SK-N-SH (cell line): Measurements from ENCODE around the gene MELTF. TPM values are rescaled to one million over a fixed set of nuclear protein-coding genes. Genes with fewer than 3 reads are reported as not detected.

Experiments used
- CTCF ChIA-PET: fragments of 300-600, 350-600 bp; formaldehyde crosslinking; extraction: SDS; loops from one replicate; lab custom pipeline; 2021; lab: Yijun Ruan, JAX
- POLR2A ChIA-PET: fragments of 350-600 bp; sonication (Branson Sonifier 250); formaldehyde crosslinking; extraction: SDS; loops from one replicate; lab custom pipeline; 2020; ENCODE audit warnings: antibody characterized with exemption, inconsistent platforms; lab: Yijun Ruan, JAX
- DNase-seq: peaks from one replicate; pipeline ENCODE4 v3.0.0; 2012
- H2AFZ ChIP-seq: fragments of 200-600 bp; sonication (generic); 2 replicates; pipeline ENCODE4 v1.8.1; 2016; ENCODE audit warnings: antibody characterized with exemption, mild to moderate bottlenecking, low read depth
- H3F3A ChIP-seq: fragments of 200-600 bp; sonication (generic); replicated peaks from 2 replicates; pipeline ENCODE3; 2016; ENCODE audit warnings: antibody characterized with exemption, mild to moderate bottlenecking; ENCODE audit not compliant: insufficient read depth
- H3K27ac ChIP-seq, 2 experiments: fragments of 200-500 bp in 1 of 2; fragments of 200-600 bp in 1 of 2; sonication (Bioruptor generic) in 1 of 2; sonication (generic), shearing (Covaris generic) in 1 of 2; 2 replicates each; pipeline versions ENCODE4 v1.5.1 to v1.6.1; 2014 to 2016; ENCODE audit warnings: low read depth in 2 of 2, inconsistent platforms in 1 of 2, low read length in 1 of 2, mild to moderate bottlenecking in 1 of 2, mixed read lengths in 1 of 2
- H3K27me3 ChIP-seq: fragments of 200-600 bp; sonication (generic), shearing (Covaris generic); 2 replicates; pipeline ENCODE4 v1.6.1; 2016; ENCODE audit warnings: mixed run types; ENCODE audit not compliant: insufficient read depth
- H3K36me3 ChIP-seq, 2 experiments: fragments of 200-500 bp in 1 of 2; fragments of 200-600 bp in 1 of 2; sonication (Bioruptor generic) in 1 of 2; sonication (generic) in 1 of 2; replicated peaks in 1 of 2; 2 replicates each; pipeline versions ENCODE3 to v1.5.1; 2014 to 2016; ENCODE audit warnings: low read length in 1 of 2, mild to moderate bottlenecking in 1 of 2; ENCODE audit not compliant: insufficient read depth in 2 of 2, control insufficient read depth in 1 of 2
- H3K4me1 ChIP-seq, 2 experiments: fragments of 200-500 bp in 1 of 2; fragments of 200-600 bp in 1 of 2; sonication (Bioruptor generic) in 1 of 2; sonication (generic), shearing (Covaris generic) in 1 of 2; 2 replicates each; pipeline versions ENCODE4 v1.5.1 to v1.6.1; 2014 to 2016; ENCODE audit warnings: low read depth in 1 of 2, low read length in 1 of 2, mixed run types in 1 of 2; ENCODE audit not compliant: insufficient read depth in 2 of 2, control insufficient read depth in 1 of 2
- H3K4me2 ChIP-seq: fragments of 200-600 bp; sonication (generic), shearing (Covaris generic); 2 replicates; pipeline ENCODE4 v1.6.1; 2017; ENCODE audit warnings: mixed run types
- H3K4me3 ChIP-seq, 2 experiments: fragments of 200-500 bp in 1 of 2; fragments of 200-600 bp in 1 of 2; sonication (Bioruptor generic) in 1 of 2; sonication (generic), shearing (Covaris generic) in 1 of 2; 2 replicates each; pipeline versions ENCODE4 v1.5.1 to v1.8.1; 2014 to 2016; ENCODE audit warnings: low read depth in 2 of 2, inconsistent platforms in 1 of 2, low read length in 1 of 2, mild to moderate bottlenecking in 1 of 2, mixed read lengths in 1 of 2, moderate library complexity in 1 of 2
- H3K79me2 ChIP-seq: fragments of 200-600 bp; sonication (generic); 2 replicates; pipeline ENCODE4 v1.8.1; 2017; ENCODE audit warnings: mild to moderate bottlenecking; ENCODE audit not compliant: insufficient read depth
- H3K9ac ChIP-seq: fragments of 200-600 bp; sonication (generic); 2 replicates; pipeline ENCODE4 v1.6.1; 2017; ENCODE audit warnings: mixed run types
- H3K9me2 ChIP-seq: fragments of 200-600 bp; sonication (generic); 2 replicates; pipeline ENCODE4 v1.6.1; 2017; ENCODE audit warnings: mixed run types
- H3K9me3 ChIP-seq: fragments of 200-600 bp; sonication (generic); 2 replicates; pipeline ENCODE4 v1.6.1; 2017; ENCODE audit warnings: mixed run types, mild to moderate bottlenecking, moderate library complexity
- H4K20me1 ChIP-seq: fragments of 200-600 bp; sonication (generic); 2 replicates; pipeline ENCODE4 v1.6.1; 2017; ENCODE audit warnings: mild to moderate bottlenecking, mixed run types; ENCODE audit not compliant: insufficient read depth
- CHD2 ChIP-seq: fragments of 150-350 bp; IDR thresholded peaks from 2 replicates; pipeline ENCODE4 v1.6.1; 2018; ENCODE audit warnings: low read length; ENCODE audit not compliant: partially characterized antibody
- MAX ChIP-seq: IDR thresholded peaks from 2 replicates; pipeline ENCODE4 v1.4.0; 2012; ENCODE audit warnings: low read depth
- NRF1 ChIP-seq: IDR thresholded peaks from 2 replicates; pipeline ENCODE4 v1.6.1; 2012; ENCODE audit warnings: low read depth, mild to moderate bottlenecking, low read length
- SMC3 ChIP-seq: IDR thresholded peaks from 2 replicates; pipeline ENCODE4 v1.6.1; 2012; ENCODE audit warnings: low read depth, low read length, improper control_type of control experiment
- WGBS: methylation state at CpG from one replicate; pipeline ENCODE4 v1.1.6; 2017; ENCODE audit warnings: low lambda C conversion rate; 5-methylcytosine and 5-hydroxymethylcytosine counted together
- polyA plus RNA-seq, 3 experiments: library from polyadenylated mRNA; depleted of rRNA; stranded (reverse); fragments of >200 nt; gene quantifications; 2 replicates each; pipeline ENCODE4 v1.2.3, GENCODE V29; 2012
- TF ChIP-seq, protein P1 (sequence below): IDR thresholded peaks from 2 replicates; pipeline ENCODE4 v1.6.1; 2012; ENCODE audit warnings: mild to moderate bottlenecking, low read depth, low read length, moderate library complexity
- TF ChIP-seq, protein P2 (sequence below): fragments of 150-350 bp; IDR thresholded peaks from 2 replicates; pipeline ENCODE4 v1.6.1; 2016; ENCODE audit warnings: mild to moderate bottlenecking, low read depth, low read length
- TF ChIP-seq, protein P3 (sequence below): fragments of 200-600 bp; sonication (generic); IDR thresholded peaks from 2 replicates; pipeline ENCODE4 v1.6.1; 2017; ENCODE audit warnings: antibody characterized with exemption, mild to moderate bottlenecking, moderate library complexity
- TF ChIP-seq, protein P4 (sequence below): IDR thresholded peaks from 2 replicates; pipeline ENCODE4 v1.4.0; 2012; ENCODE audit warnings: low read depth, borderline replicate concordance

MELTF gene
- polyA plus RNA-seq, 1 of the 3 experiments (the other 2 are of a cell fraction): 32.4 TPM

GRCh38 chr3:197068077-197068476 is 38.5 kb upstream of the MELTF start (continued):
- TF ChIP-seq, protein P1, sequence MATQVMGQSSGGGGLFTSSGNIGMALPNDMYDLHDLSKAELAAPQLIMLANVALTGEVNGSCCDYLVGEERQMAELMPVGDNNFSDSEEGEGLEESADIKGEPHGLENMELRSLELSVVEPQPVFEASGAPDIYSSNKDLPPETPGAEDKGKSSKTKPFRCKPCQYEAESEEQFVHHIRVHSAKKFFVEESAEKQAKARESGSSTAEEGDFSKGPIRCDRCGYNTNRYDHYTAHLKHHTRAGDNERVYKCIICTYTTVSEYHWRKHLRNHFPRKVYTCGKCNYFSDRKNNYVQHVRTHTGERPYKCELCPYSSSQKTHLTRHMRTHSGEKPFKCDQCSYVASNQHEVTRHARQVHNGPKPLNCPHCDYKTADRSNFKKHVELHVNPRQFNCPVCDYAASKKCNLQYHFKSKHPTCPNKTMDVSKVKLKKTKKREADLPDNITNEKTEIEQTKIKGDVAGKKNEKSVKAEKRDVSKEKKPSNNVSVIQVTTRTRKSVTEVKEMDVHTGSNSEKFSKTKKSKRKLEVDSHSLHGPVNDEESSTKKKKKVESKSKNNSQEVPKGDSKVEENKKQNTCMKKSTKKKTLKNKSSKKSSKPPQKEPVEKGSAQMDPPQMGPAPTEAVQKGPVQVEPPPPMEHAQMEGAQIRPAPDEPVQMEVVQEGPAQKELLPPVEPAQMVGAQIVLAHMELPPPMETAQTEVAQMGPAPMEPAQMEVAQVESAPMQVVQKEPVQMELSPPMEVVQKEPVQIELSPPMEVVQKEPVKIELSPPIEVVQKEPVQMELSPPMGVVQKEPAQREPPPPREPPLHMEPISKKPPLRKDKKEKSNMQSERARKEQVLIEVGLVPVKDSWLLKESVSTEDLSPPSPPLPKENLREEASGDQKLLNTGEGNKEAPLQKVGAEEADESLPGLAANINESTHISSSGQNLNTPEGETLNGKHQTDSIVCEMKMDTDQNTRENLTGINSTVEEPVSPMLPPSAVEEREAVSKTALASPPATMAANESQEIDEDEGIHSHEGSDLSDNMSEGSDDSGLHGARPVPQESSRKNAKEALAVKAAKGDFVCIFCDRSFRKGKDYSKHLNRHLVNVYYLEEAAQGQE: no peak
- TF ChIP-seq MAX (no peak), CHD2 (no peak)
- TF ChIP-seq, all 33 proteins: peak for 0

DNA sequence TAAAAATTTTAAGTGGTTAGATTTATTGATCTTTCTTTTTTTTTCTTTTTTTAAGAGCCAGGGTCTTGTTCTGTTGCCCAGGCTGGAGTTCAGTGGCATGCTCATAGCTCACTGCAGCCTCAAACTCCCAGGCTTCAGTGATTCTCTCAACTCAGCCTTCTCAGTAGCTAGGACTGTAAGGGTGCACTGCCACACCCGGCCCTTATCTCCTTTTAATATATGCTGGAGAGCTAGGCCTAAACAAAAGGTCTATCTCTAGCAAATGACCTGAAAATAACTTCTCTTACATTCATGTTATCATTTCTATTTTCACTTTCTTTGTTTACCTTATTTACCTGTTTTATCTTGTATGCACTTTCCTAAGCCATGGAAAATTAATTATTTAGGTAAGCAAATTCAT is 35.2 kb upstream of the MELTF start:
- Histone ChIP-seq H3K4me3 (no peak overlapping the region), H3K79me2 (no peaks in the 10 kb centered on the region), H3K27me3 (no peaks in the 10 kb centered on the region), H3K4me2 (no peak overlapping the region), H3K9me3 (no peaks in the 10 kb centered on the region), H3F3A (no peaks in the 10 kb centered on the region), H3K9me2 (no peaks in the 10 kb centered on the region), H4K20me1 (no peaks in the 10 kb centered on the region), H3K27ac (no peak overlapping the region), H3K9ac (no peak overlapping the region), H2AFZ (no peak overlapping the region), H3K36me3 (peaks cover 55 to 59% of the 10 kb centered on the region in 2 experiments), H3K4me1 (no peaks in the 10 kb centered on the region; a peak in 1 of 4 replicates)
- ChIA-PET POLR2A (no interaction called here), CTCF (interaction anchor here (0.8 to 1.2 kb wide), 2 partner anchors 35 to 572 kb away, joined by 3 to 5 read pairs; partner anchors contain the start of gene MELTF)
- TF ChIP-seq NRF1: no peak
- TF ChIP-seq, protein P2, sequence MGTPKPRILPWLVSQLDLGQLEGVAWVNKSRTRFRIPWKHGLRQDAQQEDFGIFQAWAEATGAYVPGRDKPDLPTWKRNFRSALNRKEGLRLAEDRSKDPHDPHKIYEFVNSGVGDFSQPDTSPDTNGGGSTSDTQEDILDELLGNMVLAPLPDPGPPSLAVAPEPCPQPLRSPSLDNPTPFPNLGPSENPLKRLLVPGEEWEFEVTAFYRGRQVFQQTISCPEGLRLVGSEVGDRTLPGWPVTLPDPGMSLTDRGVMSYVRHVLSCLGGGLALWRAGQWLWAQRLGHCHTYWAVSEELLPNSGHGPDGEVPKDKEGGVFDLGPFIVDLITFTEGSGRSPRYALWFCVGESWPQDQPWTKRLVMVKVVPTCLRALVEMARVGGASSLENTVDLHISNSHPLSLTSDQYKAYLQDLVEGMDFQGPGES: no peak
- TF ChIP-seq SMC3: no peak
- 90% methylated on average over 1 of the region's 1 CpG for WGBS
- no peak for DNase-seq

- Histone ChIP-seq H3K4me1 (no peaks in the 10 kb centered on the region), H2AFZ (no peak overlapping the region), H3K36me3 (peaks cover 62 to 72% of the 10 kb centered on the region in 2 experiments), H3F3A (no peaks in the 10 kb centered on the region), H3K79me2 (no peaks in the 10 kb centered on the region), H3K27me3 (no peaks in the 10 kb centered on the region), H3K9ac (no peak overlapping the region), H3K27ac (no peak overlapping the region), H4K20me1 (no peaks in the 10 kb centered on the region), H3K4me3 (no peak overlapping the region), H3K9me3 (no peaks in the 10 kb centered on the region), H3K9me2 (no peaks in the 10 kb centered on the region), H3K4me2 (no peak overlapping the region)
- 96% methylated on average over 4 of the region's 4 CpGs for WGBS
- no peak for DNase-seq
- CTCF ChIA-PET: no interaction called here
- POLR2A ChIA-PET: no interaction called here
- TF ChIP-seq, protein P3, sequence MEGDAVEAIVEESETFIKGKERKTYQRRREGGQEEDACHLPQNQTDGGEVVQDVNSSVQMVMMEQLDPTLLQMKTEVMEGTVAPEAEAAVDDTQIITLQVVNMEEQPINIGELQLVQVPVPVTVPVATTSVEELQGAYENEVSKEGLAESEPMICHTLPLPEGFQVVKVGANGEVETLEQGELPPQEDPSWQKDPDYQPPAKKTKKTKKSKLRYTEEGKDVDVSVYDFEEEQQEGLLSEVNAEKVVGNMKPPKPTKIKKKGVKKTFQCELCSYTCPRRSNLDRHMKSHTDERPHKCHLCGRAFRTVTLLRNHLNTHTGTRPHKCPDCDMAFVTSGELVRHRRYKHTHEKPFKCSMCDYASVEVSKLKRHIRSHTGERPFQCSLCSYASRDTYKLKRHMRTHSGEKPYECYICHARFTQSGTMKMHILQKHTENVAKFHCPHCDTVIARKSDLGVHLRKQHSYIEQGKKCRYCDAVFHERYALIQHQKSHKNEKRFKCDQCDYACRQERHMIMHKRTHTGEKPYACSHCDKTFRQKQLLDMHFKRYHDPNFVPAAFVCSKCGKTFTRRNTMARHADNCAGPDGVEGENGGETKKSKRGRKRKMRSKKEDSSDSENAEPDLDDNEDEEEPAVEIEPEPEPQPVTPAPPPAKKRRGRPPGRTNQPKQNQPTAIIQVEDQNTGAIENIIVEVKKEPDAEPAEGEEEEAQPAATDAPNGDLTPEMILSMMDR: no peak
- TF ChIP-seq, protein P2: no peak
- TF ChIP-seq, protein P4, sequence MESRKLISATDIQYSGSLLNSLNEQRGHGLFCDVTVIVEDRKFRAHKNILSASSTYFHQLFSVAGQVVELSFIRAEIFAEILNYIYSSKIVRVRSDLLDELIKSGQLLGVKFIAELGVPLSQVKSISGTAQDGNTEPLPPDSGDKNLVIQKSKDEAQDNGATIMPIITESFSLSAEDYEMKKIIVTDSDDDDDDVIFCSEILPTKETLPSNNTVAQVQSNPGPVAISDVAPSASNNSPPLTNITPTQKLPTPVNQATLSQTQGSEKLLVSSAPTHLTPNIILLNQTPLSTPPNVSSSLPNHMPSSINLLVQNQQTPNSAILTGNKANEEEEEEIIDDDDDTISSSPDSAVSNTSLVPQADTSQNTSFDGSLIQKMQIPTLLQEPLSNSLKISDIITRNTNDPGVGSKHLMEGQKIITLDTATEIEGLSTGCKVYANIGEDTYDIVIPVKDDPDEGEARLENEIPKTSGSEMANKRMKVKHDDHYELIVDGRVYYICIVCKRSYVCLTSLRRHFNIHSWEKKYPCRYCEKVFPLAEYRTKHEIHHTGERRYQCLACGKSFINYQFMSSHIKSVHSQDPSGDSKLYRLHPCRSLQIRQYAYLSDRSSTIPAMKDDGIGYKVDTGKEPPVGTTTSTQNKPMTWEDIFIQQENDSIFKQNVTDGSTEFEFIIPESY: no peak
- TF ChIP-seq, protein P1: no peak
These were observed 32.8 kb upstream of the MELTF start for GRCh38 chr3:197062446-197062845.
